ENCODE results near the gene GHRL.
A peak's percentile ranks its signal among the peaks of the same experiment; 100 is the strongest.
"Not testable (repeated sequence)": the region's sequence is repeated elsewhere in the genome, so short reads cannot be mapped to it uniquely, and the experiment has no call there.

GHRL gene

GRCh38 chr3:10298064-10298463 is 5.3 kb upstream of the GHRL start:
- not testable (repeated sequence) for DNase-seq (ENCODE audit: low read depth in 2 of 2)

- no peak for DNase-seq (ENCODE audit: low read depth in 2 of 2)
Measured at GRCh38 chr3:10294030-10294586, 1.4 kb upstream of the GHRL start.

- no peak for DNase-seq (ENCODE audit: low read depth in 2 of 2)
Measured at GRCh38 chr3:10291641-10292040, 1.1 kb downstream of the GHRL start.

GRCh38 chr3:10290481-10291176 is 2.1 kb downstream of the GHRL start:
- no peak for DNase-seq (ENCODE audit: low read depth in 2 of 2)

GRCh38 chr3:10289787-10290355 is 2.9 kb downstream of the GHRL start:
- no peak for DNase-seq (ENCODE audit: low read depth in 2 of 2)

GRCh38 chr3:10289077-10289476 is 3.7 kb downstream of the GHRL start:
- DNase-seq (ENCODE audit: low read depth in 2 of 2), result no peak

GRCh38 chr3:10288575-10288960 is 4.2 kb downstream of the GHRL start:
- no peak for DNase-seq (ENCODE audit: low read depth in 2 of 2)

- no peak for DNase-seq (ENCODE audit: low read depth in 2 of 2)
Measured at GRCh38 chr3:10287936-10288574, 4.7 kb downstream of the GHRL start.

GRCh38 chr3:10286596-10287295 is 6.0 kb downstream of the GHRL start:
- no peak for DNase-seq (ENCODE audit: low read depth in 2 of 2)

- no peak for DNase-seq (ENCODE audit: low read depth in 2 of 2)
Measured at GRCh38 chr3:10286133-10286524, 6.6 kb downstream of the GHRL start.

- DNase-seq (ENCODE audit: low read depth in 2 of 2), result no peak
Measured at GRCh38 chr3:10285272-10286132, 7.2 kb downstream of the GHRL start.

GRCh38 chr3:10284496-10284895 is 8.3 kb downstream of the GHRL start:
- DNase-seq (ENCODE audit: low read depth in 2 of 2), result peak in 1 of 2 donors; percentile 9

- no peak for DNase-seq (ENCODE audit: low read depth in 2 of 2)
Measured at GRCh38 chr3:10283638-10284037, 9.1 kb downstream of the GHRL start.

GRCh38 chr3:10281951-10282350 is 10.8 kb downstream of the GHRL start:
- no peak for DNase-seq (ENCODE audit: low read depth in 2 of 2)

GRCh38 chr3:10280571-10280970 is 12.2 kb downstream of the GHRL start:
- DNase-seq (ENCODE audit: low read depth in 2 of 2), result no peak

- no peak for DNase-seq (ENCODE audit: low read depth in 2 of 2)
Measured at GRCh38 chr3:10280177-10280529, 12.6 kb downstream of the GHRL start.

GRCh38 chr3:10279384-10280176 is 13.2 kb downstream of the GHRL start:
- DNase-seq (ENCODE audit: low read depth in 2 of 2), result no peak

- DNase-seq (ENCODE audit: low read depth in 2 of 2), result no peak
Measured at GRCh38 chr3:10278501-10278900, 14.2 kb downstream of the GHRL start.

- no peak for DNase-seq (ENCODE audit: low read depth in 2 of 2)
Measured at GRCh38 chr3:10277115-10277625, 15.6 kb downstream of the GHRL start.

- no peak for DNase-seq (ENCODE audit: low read depth in 2 of 2)
Measured at GRCh38 chr3:10274601-10275000, 18.1 kb downstream of the GHRL start.
